D341Med (cell line): ENCODE measurements around the gene MTUS2.

Experiments
- DNase-seq: peaks from one replicate; pipeline ENCODE4 v3.0.0; 2012; ENCODE audit warnings: low spot score

MTUS2 gene

DNA sequence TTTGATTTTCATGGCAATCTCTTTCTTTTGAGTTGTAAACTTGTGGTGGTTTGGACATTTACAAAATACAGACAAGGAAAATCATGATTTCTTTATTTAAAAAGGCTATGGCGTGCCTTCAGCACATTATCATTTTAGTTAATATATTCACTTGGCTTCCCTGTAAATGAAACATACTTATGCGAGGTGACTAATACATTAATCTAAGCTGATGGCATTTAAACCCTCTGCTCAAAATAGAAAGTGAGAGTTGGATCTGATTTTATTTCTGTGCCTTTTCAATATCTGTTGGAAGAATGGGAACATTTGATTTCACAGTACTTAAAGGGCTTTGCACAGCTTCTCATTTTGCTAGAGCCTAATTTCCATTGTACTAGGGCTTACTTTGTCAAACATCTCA lies 289.8 kb downstream of the MTUS2 start:
- DNase-seq, result no peak

- no peak for DNase-seq
These were observed 291.3 kb downstream of the MTUS2 start for GRCh38 chr13:29111446-29111845.

- no peak for DNase-seq
These were observed 295.7 kb downstream of the MTUS2 start for GRCh38 chr13:29115842-29116241.

- no peak for DNase-seq
These were observed 297.5 kb downstream of the MTUS2 start for GRCh38 chr13:29117663-29118062.

GRCh38 chr13:29118471-29118870 lies 298.3 kb downstream of the MTUS2 start:
- DNase-seq, result no peak

GRCh38 chr13:29125191-29125933 lies 305.2 kb downstream of the MTUS2 start:
- DNase-seq, result no peak

- no peak for DNase-seq
These were observed 305.8 kb downstream of the MTUS2 start for GRCh38 chr13:29125934-29126424.

DNA sequence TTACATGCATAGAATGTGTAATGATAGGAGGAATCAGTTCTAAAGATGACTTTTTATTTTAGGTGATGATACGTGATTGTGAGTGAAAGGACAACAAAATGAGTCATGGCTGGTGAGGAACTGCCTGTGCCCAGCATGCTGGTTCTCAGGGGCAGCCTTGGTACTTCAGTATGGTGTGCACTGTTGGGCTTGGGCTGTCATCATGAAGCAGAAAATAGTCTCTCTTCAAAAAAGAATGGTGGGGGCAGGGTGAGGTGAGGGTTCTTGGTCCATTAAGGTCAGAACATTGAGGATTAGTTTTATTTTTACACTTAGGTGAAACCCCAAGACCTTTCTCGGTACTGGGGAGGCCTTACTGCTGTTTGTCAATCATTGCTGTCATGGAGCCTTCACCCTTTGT lies 309.5 kb downstream of the MTUS2 start:
- no peak for DNase-seq

- DNase-seq, result no peak
These were observed 311.0 kb downstream of the MTUS2 start for GRCh38 chr13:29131159-29131558.

DNA sequence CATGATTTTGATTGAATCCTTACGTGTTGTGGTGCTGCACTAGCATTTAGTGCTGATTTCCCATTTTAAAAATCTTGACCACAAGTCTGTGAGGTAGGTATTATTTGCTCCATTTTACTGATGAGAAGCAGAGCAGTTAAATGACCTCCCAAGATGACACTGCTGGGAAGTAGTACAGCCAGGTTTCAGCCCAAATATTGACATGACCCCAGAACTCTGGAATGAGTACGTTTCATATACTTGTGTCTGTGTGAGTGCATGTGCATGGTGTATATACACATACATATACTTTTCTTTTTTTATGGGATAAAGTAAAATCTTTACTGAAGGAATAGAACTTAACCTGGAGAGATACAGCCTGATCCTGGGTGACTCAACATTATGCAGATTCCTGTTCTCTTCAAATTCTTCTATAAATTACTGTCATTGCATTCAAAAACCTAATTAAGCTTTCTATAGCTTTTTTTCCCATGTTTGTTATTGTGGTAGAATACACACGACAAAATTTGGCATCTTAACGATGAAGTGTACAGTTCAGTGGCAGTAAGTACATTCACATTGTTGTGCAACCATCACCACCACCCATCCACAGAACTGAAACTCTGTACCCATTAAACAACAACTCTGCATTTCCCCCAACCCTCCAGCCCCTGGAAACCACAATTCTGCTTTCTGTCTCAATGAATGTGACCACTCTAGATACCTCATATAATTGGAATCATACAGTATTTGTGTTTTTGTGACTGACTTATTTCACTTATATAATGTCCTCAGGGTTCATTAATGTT lies 311.9 kb downstream of the MTUS2 start:
- no peak for DNase-seq

DNA sequence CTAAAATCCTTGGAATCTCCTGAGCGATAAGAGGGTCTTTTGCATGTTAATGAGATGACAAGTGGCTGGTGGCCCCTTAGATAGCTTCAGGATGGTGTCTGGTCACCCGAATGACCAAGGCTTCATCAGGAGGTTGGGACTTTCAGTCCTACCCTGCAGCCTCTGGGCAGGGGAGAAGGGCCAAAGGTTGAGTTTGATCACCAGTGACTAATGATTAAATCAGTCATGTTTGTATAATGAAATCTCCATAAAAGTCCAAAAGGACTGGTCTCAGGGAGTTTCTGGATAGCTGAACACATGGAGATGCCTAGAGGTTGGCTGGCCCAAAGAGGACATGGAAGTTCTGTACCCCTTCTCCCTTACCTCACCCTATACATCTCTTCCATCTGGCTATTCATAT lies 316.2 kb downstream of the MTUS2 start:
- DNase-seq, result no peak

DNA sequence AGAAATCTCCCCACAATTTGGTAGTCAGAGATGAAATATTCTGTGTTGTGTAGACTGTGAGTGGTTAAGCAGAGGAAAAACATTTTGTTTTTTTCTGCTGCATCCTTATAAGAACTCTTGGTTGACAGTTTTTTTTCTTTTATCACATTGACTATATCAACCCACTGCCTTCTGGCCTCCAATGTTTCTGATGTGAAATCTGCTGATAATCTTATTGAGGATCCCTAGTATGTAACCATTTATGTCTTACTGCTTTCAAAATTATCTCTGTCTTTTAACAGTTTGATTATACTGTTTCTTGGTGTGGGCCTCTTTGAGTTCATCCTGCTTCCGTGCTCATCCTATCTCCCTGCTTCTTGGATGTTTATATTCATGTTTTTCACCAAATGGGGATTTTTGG lies 316.9 kb downstream of the MTUS2 start:
- no peak for DNase-seq

DNA sequence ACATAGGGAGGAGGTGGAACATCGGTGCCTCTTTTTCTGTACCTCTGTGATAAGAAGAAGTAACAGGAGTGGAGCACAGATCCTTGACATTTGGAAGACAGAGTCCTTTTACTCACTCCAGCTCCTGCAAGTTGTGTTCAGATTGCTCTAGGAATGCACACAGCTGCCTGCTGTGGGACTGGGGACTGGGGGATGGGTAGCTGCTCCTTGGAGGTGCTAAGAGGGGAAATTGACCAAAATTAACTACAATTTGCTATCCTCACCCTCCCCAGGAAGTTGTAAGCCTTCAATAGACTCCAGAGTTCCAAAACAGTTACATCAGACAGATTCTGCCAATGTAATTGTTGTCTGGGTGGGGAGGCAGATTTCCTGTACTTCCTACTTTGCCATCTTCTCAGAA lies 317.9 kb downstream of the MTUS2 start:
- DNase-seq, result no peak

GRCh38 chr13:29140277-29140676 lies 320.1 kb downstream of the MTUS2 start:
- DNase-seq, result no peak

DNA sequence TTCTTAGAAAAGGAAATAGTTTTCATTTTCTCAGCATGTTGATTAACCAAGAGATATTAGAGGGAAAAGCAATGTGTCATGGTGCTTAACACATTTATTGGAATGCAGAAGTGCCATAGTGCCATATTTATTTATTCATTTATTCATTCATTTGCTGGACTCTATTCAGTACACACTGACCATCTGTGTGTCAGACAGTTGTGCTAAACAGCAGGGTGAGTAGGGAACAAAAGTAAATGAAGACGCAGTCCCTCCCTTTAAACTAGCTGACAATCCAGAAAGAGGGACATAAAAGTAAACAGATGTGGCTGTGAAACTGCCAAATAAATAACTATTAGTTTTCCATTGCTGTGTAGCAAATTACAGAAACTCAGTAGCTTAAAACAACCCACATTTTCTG lies 323.7 kb downstream of the MTUS2 start:
- DNase-seq, result no peak

DNA sequence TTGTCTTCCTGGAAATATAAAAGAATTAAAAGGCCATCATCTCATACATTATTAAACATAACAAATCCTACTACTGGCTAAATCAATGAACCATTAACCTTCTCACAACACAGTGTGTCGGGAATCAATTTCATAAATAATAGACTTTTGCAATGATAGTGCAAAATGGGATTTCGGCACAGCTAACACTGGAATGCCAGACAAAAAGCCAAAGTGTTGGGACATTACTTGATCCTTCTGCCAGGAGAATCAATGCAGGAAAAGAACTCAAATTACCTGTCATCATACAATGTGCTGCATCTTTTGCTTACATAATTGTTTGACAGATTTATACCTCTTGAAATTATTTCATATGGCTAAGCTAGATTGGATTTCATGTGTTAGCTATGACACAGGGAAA lies 334.3 kb downstream of the MTUS2 start:
- DNase-seq, result no peak

- no peak for DNase-seq
These were observed 336.0 kb downstream of the MTUS2 start for GRCh38 chr13:29156136-29156535.

GRCh38 chr13:29159871-29160270 lies 339.7 kb downstream of the MTUS2 start:
- DNase-seq, result no peak

- no peak for DNase-seq
These were observed 340.7 kb downstream of the MTUS2 start for GRCh38 chr13:29160862-29161261.

GRCh38 chr13:29161676-29162075 lies 341.5 kb downstream of the MTUS2 start:
- DNase-seq, result no peak

- DNase-seq, result no peak
These were observed 342.6 kb downstream of the MTUS2 start for GRCh38 chr13:29162638-29163235.

DNA sequence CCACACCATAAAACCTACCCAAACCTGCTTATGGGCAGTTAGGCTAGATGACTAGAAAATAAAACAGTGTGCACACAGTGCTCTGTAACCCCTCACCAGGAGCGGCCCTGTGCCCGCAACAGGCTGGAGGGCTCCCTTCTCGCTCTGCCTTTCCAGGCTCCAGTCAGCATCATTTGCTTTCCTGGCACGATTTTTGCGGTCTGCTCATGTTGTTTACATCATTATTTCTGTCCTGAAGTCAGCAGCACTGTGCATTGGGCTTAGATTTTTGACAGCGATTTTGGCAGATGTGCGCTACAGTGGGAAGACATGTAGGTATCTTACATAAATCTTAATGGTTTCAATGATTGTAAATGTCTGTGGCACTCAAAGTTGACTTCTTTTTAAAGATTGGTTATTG lies 344.0 kb downstream of the MTUS2 start:
- no peak for DNase-seq

- no peak for DNase-seq
These were observed 345.1 kb downstream of the MTUS2 start for GRCh38 chr13:29165216-29165615.
